GM18861 (cell line): Measurements from ENCODE around the gene FNDC4.
A peak's percentile ranks its signal among the peaks of the same experiment; 100 is the strongest.

Source experiments
- ATAC-seq: cut with Tn5 transposase; IDR thresholded peaks from one replicate; pipeline ENCODE4 v1.9.1; 2021; ENCODE audit not compliant: unreplicated experiment

FNDC4 gene

GRCh38 chr2:27494284-27494943 is 586 bp downstream of the FNDC4 start:
- no peak for ATAC-seq

GRCh38 chr2:27493948-27494283 is 1.1 kb downstream of the FNDC4 start:
- ATAC-seq, result no peak

GRCh38 chr2:27492557-27492956 is 2.4 kb downstream of the FNDC4 start:
- ATAC-seq, result no peak

GRCh38 chr2:27489498-27490397 is 5.3 kb downstream of the FNDC4 start, which contains the start of gene IFT172:
TSS of gene IFT172 (minus strand) at chr2:27489743. CDS start at chr2:27489653, 90 bp downstream.
- peak; percentile 94 for ATAC-seq

- ATAC-seq, result peak; percentile 3
Measured at GRCh38 chr2:27489118-27489497, 5.9 kb downstream of the FNDC4 start.

GRCh38 chr2:27485496-27485895 is 9.5 kb downstream of the FNDC4 start:
- no peak for ATAC-seq

GRCh38 chr2:27471961-27472360 is 23.0 kb downstream of the FNDC4 start:
- no peak for ATAC-seq

GRCh38 chr2:27464443-27464842 is 30.6 kb downstream of the FNDC4 start:
- no peak for ATAC-seq

GRCh38 chr2:27461118-27461517 is 33.9 kb downstream of the FNDC4 start:
- no peak for ATAC-seq

GRCh38 chr2:27453968-27454367 is 41.0 kb downstream of the FNDC4 start:
- ATAC-seq, result no peak

GRCh38 chr2:27451095-27451494 is 43.9 kb downstream of the FNDC4 start:
- ATAC-seq, result no peak

GRCh38 chr2:27448381-27448780 is 46.6 kb downstream of the FNDC4 start:
- ATAC-seq, result no peak

GRCh38 chr2:27446057-27446456 is 48.9 kb downstream of the FNDC4 start:
- no peak for ATAC-seq

GRCh38 chr2:27445615-27446014 is 49.4 kb downstream of the FNDC4 start:
- no peak for ATAC-seq

GRCh38 chr2:27445155-27445554 is 49.8 kb downstream of the FNDC4 start:
- ATAC-seq, result no peak

- no peak for ATAC-seq
Measured at GRCh38 chr2:27442920-27443282, 52.1 kb downstream of the FNDC4 start.

- ATAC-seq, result no peak
Measured at GRCh38 chr2:27441958-27442919, 52.8 kb downstream of the FNDC4 start, which contains the start of gene KRTCAP3. TSS of gene KRTCAP3 (plus strand) at chr2:27442381. CDS start at chr2:27442413, 32 bp downstream.
